GM18873 (cell line): ENCODE data around the gene NAPA.

Experiments
- ATAC-seq: cut with Tn5 transposase; IDR thresholded peaks from one replicate; pipeline ENCODE4 v1.9.1; 2021; ENCODE audit warnings: mild to moderate bottlenecking, moderate library complexity, moderate number of reproducible peaks; ENCODE audit not compliant: unreplicated experiment, low FRiP score

Gene NAPA

DNA sequence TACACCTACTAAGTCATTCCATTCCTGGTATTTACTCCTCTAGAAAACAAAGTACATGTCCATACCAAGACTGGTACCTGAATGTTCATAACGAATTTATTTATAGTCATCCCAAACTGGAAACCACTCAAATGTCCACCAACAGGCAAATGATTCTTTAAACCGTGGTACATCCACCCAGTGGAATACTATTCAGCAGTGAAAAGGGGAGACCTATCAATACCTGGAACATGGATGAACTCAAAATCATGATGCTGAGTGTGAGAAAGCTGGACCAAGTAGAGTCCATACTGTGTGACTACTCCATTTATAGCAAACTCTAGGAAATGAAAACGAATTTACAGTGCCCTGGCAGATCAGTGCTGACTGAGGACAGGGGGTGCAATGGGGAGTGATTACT, 11.9 kb upstream of the NAPA start:
- no peak for ATAC-seq

DNA sequence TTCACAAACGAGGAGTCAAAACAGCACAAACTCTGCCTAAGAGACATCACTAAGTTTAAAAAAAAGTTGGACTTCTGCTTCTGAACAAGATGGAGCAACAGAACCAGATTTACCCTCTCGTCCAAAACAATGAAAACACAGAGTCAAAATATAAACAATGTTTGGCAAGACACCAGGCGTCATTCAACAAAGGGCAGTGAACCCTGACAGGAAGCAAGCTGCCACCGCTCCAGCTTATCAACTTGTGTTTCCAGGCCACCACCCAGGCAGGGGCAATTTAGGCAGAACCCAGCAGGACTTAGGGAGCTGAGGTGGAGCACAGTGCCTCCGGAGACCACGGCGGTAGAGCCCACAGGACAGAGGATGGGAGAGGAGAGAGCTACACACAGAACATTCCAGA, 8.6 kb upstream of the NAPA start:
- no peak for ATAC-seq

DNA sequence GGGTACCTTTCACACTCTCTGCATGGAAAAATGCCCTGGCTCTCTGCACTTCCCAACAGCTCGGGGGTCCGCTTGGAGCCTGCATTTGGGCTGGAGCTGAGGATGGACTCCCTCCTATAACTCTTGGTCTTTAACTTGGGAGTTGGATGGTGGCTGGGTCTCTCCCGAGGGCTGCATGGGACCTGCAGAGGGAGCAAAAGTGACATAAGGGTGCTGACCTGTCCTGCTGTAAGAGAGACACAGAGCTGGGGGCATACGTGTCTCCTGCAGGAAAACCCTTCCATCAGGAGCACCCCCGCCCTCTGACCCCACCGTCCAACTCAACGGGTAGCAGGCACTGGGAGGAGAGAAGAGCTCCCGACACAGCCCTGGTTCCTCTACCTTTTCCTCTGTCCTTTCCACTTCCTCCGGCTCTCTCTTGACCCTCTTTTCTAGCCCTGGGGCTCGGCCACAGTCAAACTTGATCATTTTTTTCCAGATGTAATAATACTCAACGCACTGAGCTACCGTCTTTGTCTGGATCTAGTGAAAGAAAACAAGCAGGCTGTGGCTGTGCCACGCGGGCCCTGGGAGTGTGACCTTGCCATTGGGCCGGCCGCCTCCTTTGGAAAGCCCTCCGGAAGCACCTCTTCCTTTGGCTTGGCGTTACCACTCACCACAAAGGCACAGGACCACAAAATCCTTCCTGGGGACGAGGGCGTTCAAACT, 6.8 kb upstream of the NAPA start:
- ATAC-seq, result no peak

DNA sequence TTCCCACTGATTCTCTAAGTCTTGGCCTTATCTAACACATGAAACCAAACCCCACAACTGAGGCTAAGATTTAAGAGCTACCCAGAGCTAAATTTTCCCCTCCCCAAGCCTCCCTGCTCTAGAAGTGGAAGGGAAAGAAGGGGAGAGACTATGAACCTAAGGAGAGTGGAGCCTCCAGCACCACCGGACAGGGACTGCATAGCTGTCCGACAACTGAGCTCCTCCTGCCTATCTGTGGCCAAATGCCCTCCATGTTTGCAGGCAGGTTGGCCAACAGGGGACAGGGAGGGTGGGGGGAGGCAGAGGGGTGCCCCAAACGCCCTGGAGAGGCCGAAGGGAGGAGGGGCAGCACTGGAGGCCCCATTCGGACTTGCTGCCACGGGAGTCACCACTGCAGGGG, 6.0 kb upstream of the NAPA start:
- no peak for ATAC-seq

DNA sequence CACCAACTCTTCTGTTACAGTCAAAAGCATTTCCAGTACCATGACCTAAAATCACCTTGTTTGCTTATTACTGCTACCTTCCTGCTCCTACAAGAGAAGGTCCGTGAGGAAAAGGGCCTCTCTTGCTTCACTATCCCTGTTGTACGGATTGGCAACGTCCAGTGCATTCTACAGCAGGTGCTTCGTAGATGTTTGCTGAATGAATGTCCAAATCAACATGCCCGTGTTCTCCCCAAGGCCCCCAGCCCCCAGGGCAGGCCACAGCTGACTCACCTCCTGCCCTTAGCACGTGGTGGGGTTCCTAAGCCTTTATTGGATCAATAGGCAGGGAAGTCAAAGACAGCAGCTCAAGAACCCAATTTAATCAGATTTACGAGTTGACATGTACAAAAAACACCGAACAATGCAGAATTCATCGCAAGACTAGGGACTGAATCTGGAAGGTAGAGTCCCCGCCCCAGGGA, 5.5 kb upstream of the NAPA start:
- no peak for ATAC-seq

DNA sequence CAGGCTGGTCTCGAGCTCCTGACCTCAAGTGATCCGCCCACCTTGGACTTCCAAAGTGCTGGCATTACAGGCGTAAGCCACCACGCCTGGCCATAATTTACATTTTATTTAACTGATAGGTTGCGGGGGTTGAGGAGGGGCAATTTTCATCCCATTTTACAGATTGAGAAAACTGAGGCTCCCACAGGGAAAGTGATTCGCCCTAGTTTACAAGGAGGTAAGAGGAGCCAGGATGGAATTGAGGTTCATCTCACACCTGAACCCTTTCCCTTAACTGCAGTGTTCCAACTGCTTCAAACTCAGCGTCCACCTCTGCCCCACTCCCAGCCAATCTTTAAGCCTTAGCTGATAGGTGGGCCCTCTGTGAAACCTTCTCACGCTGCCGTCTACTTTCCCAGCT, 4.0 kb upstream of the NAPA start:
- ATAC-seq, result no peak

DNA sequence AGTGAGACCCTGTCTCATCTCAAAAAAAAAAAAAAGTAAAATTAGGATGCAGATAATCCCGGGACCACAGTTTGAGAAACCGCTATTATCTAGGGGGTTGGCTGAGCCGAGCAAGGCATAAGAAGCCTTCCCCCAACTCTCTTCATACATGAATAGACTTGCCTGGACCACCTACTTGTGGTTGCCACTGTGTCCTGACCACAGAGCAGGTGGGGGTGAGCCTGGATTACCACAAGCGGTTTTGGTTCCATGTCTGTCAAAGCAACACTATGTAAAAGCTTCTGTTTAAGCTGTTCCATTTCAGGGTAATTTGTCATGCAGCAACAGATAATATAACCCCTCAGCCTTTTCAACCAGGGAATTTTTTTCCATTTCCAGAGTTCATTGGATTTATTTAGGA, 3.3 kb upstream of the NAPA start:
- ATAC-seq, result no peak

DNA sequence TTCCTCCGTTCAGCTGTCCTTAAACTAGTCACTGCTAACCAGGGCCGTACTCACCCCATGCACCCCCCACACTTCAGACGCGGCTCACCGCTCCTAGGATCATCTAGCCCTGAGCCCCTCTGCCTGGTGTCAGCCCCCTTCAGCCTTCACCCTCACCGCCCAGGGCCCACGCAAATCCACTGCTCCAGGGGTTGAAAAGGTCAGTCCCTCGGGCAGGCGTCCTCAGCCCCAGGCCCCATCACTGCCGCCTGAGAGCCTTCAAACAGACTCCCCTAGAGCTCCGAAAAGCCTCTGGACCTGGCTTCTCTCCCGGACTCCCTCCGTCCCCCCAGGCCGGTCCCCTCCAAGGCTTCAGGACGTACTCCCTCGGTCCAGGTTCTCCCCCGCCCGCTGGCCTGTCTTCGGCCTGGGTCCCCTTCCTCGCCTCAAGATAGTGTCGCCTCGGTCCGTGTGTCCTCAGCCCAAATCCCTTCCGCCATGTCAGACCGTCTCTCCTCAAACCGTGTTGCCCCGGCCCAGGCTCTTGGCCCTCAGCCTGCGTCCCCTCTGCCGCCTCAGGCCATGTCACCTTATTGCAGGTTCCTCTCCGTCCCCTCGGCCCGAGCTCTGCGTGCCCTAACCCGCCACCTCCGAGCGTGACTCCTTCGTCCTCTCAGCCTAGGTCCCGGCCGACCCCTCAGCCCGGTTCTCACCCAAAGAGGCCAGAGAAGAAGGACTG, 553 bp downstream of the NAPA start:
- ATAC-seq, result no peak

DNA sequence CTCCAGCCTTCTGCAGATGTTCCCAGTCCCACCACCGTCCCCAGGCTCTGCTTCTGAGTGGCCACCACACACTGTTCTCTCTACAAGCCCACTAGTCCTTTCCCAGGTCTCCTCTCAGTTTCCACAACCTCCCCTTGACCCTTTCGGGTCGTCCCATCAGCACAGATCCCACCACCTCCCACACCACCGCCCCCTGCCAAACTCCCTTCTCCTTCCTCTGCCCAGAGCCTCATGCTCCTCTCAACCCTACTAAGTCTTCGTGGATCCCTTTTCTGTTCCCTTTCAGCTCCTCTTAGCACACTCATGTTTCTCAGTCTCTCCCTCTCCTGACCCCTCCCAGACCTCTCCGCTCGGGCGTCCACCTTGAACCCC, 1.9 kb downstream of the NAPA start:
- no peak for ATAC-seq

DNA sequence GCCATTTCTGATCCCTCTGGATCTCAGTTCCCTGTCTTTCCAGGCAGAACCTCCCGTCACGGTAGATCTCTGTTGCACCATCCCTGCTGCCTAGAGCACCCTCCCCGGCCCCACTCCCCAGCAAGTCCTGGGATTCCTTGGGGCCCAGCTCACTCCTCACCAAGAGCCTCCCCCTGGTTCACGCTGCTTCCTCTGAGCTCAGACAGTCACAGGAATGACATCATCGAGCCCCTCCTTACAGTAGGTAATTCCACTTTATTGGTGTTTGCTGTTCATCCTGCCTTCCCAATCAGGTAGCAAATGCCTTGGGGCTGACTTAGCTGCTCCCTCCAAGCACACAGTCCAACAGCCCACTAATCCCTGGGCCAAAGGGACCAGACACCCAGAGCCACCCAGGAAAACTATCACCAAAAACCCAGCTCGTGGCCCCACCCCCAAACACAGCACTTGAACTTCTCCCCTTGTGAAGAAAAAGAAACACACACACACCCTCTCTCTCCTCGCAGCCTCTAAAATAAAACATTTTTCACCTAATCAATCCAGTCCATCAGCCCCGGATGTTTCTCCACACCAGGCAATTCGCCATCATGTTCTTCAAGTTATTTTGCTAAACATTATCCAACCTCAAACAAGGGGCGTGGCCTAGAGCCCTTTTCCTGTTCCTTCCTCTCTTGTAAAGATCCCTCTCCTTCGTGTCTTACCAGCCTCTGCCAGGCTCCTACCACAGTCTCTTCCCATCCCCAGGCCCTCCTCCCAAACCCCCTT, 2.5 kb downstream of the NAPA start:
- ATAC-seq, result no peak

DNA sequence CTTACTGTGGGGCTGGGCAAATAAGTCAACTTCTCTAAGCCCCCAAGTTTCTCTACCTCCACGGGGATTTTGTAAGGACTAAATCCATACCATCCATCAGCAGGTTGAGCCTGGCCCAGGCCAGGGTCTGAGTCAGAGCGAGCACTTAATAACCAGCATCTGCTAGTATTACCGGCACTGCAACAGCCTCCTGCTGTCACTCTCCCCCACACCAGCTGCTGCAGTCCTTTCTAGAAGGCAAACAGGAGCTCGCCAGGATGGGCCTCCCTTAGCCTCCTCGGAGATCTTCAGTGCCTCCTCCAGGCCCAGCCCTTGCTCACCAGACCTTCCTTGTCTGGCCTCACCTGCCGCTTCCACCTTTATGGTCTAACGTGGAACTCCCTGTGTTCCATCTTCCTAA, 3.2 kb downstream of the NAPA start:
- no peak for ATAC-seq

DNA sequence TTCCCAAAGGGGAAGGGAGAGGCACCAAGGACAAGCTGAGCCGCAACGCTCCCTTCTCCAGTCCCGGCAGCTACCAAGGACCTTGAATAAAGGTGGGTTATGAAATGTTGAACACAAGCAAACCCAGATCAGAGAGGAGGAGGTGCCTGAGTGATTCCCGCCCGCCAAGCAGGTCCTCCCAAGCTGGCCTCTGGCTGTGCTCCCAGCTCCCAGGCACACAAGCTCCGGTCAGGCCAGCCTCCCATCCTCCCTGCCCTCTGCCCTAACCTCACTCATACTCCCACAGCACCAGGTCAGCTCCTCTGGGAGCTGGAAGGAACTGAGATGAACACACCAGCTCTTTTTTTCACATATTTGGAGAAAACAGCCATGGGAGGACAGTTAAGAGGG, 3.7 kb downstream of the NAPA start:
- no peak for ATAC-seq

DNA sequence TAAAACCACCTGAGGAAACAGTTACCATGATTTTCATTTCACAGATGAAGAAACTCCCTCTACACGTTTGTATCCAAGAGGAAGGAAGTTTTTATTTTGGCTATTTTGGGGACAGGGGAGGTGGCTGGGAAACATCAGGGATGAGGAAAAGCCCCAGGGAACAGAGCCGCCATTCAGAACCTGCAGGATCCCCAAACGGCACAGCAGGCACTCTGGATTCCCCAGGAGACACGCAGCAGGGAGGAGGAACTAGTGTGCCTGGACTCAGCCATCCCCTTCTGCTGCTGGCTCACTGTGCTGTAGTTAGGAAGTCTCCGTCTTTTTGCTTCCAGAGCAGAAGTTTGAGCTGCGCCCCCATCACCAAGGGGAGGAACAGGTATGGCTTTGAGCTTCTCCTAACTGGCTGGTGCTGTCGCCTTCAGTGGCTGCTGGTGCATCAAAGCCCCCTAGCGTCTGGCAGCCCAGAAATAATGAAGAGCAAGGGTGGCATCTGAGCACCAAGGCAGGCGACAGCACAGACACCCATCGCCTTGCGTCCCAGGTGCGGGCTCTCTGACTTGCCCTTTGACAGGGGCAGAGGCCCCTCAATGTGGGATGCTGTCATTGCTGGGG, 4.2 kb downstream of the NAPA start:
- no peak for ATAC-seq

DNA sequence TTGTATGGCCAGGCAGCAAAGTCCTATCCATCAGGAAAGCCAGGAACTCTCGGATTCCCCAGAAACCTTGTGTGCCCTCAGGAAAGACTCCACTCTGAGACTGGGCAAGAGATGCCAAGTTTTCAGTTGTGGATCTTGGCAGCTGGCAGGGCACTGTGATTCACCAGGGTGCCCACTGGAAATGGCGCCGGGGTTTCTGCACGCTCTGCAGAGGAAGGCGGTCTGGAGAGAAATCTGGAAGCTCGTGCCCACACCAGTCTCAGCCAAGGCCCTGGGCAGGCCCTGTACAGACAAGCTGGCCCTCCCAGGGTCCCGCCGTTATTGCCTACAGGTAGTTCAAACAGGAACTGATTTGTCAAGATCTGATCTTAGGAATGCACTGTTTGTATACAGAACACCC, 4.9 kb downstream of the NAPA start:
- ATAC-seq, result no peak

DNA sequence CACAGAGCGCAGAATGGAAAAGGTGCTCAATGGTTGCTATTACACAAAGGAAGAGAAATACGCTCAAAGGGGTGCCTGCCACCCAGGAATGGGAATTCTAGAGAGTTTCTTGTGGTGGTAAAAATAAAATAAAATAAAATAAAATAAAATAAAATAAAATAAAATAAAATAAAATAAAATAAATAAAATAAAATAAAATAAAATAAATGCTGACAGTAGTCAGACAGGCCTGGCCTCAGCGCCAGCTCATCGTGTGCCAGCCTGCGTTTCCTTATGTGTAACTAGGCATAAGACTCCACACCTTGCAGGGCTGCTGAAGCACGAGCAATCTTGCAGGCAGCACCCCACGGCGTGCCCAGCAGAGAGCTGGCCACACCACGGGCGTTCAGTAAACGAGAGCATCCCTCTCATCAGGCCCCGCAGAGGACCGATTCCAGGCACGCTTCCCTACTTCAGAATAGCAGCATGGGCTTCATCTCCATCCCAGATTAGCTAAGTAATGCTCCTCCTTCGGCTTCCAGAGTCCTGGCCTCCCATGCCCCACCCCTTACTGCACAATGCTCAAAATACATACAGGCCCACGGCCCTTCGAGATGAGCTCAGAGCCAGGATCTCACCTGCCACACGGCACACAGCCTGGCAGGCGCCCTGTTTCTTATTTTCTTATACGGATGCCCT, 5.6 kb downstream of the NAPA start:
- no peak for ATAC-seq

DNA sequence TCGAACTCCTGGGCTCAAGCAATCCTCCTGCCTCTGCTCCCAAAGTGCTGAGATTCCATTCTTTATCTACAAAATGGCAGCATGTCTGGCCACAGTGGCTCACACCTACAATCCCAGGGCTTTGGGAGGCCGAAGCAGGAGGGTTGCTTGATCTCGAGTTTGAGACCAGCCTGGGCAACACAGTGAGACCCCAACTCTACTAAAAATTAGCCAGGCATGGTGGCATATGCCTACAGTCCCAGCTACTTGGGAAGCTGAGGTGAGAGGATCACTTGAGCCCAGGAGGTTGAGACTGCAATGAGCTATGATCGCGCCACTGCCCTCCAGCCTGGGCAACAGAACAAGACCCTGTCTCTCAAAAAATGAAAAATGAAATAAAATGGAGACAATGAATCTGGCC, 6.1 kb downstream of the NAPA start:
- ATAC-seq, result no peak

DNA sequence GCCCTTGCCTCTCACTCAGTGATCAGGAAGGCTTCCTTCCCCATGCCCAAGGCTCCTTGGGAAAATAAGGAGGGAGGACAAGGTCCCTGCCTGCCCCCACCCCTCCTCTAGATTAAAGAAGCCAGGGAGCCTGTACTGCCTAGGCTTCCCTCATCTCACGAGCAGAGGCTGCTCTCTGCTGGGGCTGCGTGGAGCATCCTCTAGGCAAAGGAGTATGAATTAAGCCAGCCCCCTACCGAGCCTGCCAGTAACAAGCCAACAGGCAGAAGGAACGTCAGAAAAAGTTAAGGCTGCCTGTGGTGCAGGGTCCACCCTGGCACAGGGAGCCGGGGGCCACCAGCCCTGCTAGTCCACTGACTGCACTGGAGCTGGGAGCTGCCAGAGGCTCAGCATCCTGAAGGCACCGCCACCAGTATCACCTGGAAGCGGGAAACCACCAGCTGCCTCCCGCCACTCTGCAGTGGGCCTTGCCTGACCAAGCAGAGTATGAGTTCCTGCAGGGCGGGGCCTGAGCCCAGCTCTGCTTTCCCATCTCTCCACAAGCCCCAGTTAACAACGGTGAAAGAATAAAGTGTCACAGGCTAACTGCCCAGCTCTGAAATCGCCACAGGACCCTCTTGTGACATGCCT, 6.8 kb downstream of the NAPA start:
- ATAC-seq, result no peak

DNA sequence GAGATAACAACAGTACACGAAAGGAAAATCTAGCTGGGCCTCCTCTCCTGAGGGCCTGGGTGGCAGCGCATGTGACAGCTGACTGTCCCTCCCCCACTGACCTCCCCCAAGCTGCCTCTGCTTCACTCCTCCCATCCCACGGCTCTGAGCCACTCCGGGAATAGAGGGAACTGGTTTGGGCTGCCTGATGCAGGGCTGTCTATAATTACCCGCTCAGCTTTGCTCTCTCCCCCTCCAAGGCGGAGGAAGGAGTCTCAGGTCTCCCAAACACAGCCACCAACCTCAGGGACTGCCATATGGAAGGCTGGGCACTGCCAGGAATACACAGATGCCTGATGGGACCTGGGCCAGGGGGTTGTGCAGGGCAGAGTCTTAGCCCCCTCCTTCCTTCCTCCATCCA, 7.9 kb downstream of the NAPA start:
- ATAC-seq, result no peak

DNA sequence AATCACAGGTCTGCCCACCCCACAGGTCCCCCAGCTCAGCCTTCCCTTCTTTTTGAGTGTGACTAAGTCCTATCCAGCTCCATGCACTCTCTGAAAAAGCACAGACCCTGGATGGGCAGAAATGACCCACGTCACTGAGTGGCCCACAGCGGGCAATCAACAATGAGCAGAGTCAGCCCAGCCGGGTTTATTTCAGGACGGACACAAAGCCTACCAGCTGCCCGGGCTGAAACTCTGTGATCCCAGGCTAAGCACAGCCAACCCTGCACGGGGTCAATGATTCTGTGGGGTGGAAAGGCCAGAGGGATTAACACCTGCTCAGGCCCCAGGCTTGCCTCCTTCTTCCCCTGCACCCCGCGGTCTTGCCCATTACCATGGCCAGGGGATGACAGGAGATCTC, 8.4 kb downstream of the NAPA start:
- no peak for ATAC-seq

DNA sequence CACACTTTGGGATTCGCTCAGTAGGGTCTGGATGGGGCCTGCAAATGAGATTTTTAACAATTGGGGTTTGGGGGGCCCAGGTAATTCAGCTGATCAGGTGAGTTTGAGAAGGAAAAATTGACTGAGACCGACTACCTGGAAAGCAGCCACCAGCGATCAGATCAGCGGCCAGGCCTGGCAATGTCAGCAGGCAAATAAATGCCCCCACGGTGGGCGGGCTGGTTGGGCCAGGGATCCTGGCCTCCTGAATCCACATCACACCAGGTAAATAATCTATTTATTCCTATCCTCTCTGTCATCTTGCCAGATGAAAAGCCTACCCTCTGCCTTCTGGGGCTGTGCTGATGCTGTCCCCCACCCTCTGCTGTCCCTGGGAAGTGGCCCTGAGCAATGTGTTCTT, 9.4 kb downstream of the NAPA start:
- no peak for ATAC-seq
